HL-60/S4 treated with retinoic acid at 250 ng/mL for 4 days and 3 days (cell line): ENCODE data around the gene PODXL2.
"Not testable (repeated sequence)": the region's sequence is repeated elsewhere in the genome, so short reads cannot be mapped to it uniquely, and the experiment has no call there.

Source experiments
- in situ Hi-C: fragments of 300-500 bp; cut with MboI; formaldehyde crosslinking; loops from 2 replicates; pipeline ENCODE4 v1.7.0; 2022; ENCODE audit warnings: low sequenced_read_pairs

PODXL2 gene

DNA sequence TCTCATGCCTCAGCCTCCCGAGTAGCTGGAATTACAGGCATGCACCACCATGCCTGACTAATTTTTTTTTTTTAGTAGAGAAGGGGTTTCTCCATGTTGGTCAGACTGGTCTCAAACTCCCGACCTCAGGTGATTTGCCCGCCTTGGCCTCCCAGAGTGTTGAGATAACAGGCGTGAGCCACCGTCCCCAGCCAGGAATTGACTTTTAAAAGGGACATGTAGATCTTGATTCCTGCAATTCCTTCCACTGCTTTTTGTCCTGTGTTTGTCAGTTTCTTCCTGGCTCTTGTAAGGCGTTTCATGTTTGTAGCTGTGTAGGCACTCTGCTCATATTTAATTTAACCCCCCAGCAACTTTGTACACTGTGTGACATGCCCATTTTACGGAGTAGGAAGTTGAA, 23.4 kb upstream of the PODXL2 start:
- in situ Hi-C loops, result not testable (repeated sequence)

DNA sequence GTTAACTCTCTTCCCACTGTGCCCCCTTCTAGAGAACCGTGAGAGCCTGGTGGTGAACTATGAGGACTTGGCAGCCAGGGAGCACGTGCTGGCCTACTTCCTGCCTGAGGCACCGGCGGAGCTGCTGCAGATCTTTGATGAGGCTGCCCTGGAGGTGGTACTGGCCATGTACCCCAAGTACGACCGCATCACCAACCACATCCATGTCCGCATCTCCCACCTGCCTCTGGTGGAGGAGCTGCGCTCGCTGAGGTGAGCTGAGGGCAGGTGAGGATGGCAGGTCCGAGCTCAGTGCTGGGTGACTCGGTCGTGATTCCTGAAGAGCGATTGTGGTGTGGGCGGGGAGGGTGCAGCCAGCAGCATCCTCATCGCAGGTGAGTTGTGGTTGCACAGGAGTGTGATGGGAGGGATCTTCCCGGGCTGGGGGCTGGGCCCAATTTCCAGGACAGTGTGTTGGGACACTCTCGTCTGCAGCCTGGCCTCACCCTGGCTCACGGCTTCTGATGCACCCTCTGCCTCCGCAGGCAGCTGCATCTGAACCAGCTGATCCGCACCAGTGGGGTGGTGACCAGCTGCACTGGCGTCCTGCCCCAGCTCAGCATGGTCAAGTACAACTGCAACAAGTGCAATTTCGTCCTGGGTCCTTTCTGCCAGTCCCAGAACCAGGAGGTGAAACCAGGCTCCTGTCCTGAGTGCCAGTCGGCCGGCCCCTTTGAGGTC, 22.7 kb upstream of the PODXL2 start:
- in situ Hi-C loops, result no loop called here

GRCh38 chr3:127606981-127607595, 21.9 kb upstream of the PODXL2 start:
- in situ Hi-C loops, result no loop called here

DNA sequence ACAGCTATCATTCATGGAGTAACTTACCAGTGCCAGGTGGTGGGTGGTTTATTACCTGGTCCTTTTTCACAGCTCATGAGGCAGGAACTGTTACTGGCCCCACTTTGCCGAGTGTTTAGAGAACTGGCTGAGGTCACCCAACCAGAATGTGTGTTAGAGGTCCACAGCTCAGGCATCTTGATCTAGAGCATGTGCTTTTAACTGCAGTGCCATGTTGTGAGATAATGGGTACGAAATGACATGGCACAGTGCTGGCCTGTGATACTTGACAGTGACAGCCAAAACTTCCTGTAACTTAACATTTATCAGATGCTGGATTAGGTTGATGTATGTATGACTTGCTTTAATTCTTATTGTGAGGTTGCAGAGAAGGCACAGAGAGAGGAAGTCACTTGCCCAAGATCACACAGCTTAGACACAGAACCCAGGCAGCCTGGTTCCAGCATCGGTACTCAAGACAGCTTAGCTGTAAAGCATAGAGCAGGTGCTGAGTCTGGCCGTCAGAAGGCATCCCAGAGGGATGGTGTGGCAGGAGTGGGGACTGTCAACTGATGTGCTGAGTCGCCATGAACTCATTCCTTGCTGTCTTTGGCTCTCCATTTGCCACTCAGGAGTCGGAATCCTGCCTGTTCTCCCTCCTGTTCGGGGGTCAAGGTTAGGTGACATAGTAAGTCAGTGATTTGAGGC, 21.2 kb upstream of the PODXL2 start:
- in situ Hi-C loops, result no loop called here

DNA sequence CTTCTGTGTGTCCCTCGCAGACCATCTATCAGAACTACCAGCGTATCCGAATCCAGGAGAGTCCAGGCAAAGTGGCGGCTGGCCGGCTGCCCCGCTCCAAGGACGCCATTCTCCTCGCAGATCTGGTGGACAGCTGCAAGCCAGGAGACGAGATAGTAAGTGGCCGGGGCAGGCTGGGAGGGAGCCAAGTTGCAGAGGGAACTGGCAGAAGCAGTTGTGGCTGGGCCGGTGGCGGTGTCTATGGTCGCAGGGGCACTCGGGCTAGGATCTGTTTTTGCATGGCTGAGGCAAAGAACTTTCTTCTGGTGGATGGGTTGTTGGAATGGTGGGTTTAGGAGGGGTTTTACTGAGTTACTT, 20.6 kb upstream of the PODXL2 start:
- in situ Hi-C loops, result no loop called here

GRCh38 chr3:127610105-127610504, 18.9 kb upstream of the PODXL2 start:
- in situ Hi-C loops, result no loop called here

- in situ Hi-C loops, result no loop called here
Measured at GRCh38 chr3:127611251-127611650, 17.7 kb upstream of the PODXL2 start.

GRCh38 chr3:127612966-127613365, 16.0 kb upstream of the PODXL2 start:
- in situ Hi-C loops, result no loop called here

- in situ Hi-C loops, result no loop called here
Measured at GRCh38 chr3:127613406-127613805, 15.6 kb upstream of the PODXL2 start.

GRCh38 chr3:127614928-127615589, 13.9 kb upstream of the PODXL2 start:
- in situ Hi-C loops, result no loop called here

DNA sequence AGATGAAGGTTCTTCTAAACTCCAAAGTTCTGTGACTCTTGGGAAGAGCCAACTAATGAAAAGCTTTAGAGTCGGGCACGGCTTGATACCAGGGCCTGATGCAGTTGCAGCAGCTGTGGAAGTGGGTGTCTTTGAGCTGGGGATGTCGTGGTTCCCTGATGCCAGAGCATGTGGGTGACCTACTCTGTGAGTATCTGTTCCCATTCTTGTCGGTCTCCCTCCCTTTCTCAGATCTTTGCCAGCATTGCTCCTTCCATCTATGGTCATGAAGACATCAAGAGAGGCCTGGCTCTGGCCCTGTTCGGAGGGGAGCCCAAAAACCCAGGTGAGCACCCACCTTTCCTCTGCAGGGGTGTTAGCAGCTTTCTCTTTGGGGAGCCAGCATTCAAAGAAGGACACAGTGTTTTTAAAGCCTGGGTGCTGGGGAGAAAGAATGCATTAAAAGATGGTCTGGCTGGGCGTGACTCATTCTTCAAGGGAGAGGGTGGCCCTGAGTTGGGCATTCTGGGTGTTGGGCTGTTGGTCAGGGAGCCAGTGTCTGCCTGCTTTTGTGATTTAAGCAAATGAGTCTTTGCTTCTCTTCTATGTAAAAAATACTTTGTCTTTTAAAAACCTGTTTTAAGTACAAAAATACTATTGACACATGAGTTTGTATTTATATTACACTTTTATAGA, 13.2 kb upstream of the PODXL2 start:
- in situ Hi-C loops, result no loop called here

- in situ Hi-C loops, result no loop called here
Measured at GRCh38 chr3:127616836-127617605, 12.0 kb upstream of the PODXL2 start.

DNA sequence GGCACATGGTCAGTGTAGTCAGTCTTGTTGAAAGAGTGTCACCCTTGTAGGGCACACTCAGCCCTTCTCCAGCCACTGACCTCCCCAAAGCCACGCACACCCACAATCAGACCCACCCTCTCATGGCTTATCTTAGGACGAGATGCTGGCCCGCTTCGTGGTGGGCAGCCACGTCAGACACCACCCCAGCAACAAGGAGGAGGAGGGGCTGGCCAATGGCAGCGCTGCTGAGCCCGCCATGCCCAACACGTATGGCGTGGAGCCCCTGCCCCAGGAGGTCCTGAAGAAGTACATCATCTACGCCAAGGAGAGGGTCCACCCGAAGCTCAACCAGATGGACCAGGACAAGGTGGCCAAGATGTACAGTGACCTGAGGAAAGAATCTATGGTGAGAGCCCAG, 10.1 kb upstream of the PODXL2 start:
- in situ Hi-C loops, result no loop called here

DNA sequence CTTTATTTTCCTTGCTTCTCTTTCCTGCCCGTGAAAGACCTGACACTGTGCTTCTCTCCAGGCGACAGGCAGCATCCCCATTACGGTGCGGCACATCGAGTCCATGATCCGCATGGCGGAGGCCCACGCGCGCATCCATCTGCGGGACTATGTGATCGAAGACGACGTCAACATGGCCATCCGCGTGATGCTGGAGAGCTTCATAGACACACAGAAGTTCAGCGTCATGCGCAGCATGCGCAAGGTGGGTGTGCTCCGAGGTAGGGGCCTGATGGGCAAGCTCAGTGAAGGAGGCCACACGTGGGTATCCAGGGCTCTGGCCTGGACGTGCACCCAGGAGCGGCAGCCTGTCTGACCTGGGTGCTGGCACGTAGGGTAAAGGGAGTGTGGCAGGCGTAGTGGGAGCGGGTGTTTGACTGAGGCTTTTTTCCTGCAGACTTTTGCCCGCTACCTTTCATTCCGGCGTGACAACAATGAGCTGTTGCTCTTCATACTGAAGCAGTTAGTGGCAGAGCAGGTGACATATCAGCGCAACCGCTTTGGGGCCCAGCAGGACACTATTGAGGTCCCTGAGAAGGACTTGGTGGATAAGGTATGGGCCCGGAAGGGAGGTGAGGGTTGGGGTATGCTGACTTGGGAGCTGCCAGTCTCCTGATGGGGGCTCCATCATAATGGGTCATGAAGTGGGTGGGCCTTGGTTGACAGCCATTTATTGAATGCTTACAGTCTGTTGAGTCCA, 8.2 kb upstream of the PODXL2 start:
- in situ Hi-C loops, result no loop called here

DNA sequence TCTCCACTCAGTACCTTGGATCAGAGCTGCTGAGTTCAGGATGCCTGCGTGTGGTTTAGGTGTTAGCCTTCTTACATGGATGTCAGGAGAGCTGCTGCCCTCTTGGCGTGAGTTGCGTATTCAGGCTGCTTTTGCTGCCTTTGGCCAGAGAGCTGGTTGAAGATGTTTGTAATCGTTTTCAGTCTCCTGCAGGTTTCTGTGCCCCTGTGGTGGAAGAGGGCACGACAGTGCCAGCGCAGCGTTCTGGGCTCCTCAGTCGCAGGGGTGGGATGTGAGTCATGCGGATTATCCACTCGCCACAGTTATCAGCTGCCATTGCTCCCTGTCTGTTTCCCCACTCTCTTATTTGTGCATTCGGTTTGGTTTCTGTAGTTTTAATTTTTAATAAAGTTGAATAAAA, 7.0 kb upstream of the PODXL2 start:
- in situ Hi-C loops, result no loop called here

- in situ Hi-C loops, result no loop called here
Measured at GRCh38 chr3:127622772-127623576, 6.0 kb upstream of the PODXL2 start.

DNA sequence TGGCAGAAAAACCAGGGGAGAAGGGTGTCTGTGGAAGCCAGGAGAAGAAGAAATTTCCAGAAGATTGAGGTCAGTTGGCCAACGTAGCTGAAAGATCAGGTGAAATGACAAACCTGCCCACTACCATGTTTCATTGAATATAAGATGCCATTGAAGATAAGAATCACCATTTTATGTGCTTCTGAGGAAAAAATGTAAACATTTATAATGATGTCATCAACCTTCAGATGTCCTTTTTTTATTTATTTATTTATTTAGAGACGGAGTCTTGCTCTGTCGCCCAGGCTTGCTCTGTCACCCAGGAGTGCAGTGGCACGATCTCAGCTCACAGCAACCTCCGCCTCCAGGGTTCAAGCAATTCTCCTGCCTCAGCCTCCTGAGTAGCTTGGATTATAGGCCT, 4.9 kb upstream of the PODXL2 start:
- in situ Hi-C loops, result no loop called here

DNA sequence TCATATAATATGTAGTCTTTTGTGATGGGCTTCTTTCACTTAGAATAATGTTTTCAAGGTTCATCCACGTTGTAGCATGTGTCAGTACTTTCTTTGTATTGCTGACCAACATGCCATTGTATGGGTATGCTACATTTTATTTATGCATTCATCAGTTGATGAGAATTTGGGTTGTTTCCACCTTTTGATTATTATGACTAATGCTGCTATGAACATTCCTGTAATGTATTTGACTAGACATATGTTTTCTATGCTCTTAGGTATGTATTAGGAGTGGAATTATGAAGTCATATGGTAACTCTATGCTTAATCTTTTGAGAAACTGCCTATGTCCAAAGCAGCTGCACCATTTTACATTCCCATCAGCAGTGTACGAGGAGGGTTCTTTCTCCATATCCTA, 3.2 kb upstream of the PODXL2 start:
- in situ Hi-C loops, result no loop called here

- in situ Hi-C loops, result no loop called here
Measured at GRCh38 chr3:127628426-127628787, 578 bp upstream of the PODXL2 start.
